Fibroblast of lung (primary cell): Measurements from ENCODE around the gene BCO2. TPM values are rescaled to one million over a fixed set of nuclear protein-coding genes. Genes with fewer than 3 reads are reported as not detected.

Experiments used
- DNase-seq, 2 donors: peaks; one replicate each; pipeline versions ENCODE4 v3.0.0 to v3.0.0-alpha.2; 2010; ENCODE audit warnings: low read depth in 2 of 2
- H2AFZ ChIP-seq: 2 replicates; pipeline ENCODE4 v1.5.1; 2012; ENCODE audit warnings: low read length, control low read depth, inconsistent platforms
- H3K27ac ChIP-seq: 2 replicates; pipeline ENCODE4 v1.5.1; 2011; ENCODE audit warnings: low read length, control low read depth; ENCODE audit not compliant: insufficient read depth
- H3K27me3 ChIP-seq: 2 replicates; pipeline ENCODE4 v1.5.1; 2011; ENCODE audit warnings: mild to moderate bottlenecking, low read length; ENCODE audit not compliant: control insufficient read depth, insufficient read depth
- H3K36me3 ChIP-seq: 2 replicates; pipeline ENCODE4 v1.5.1; 2011; ENCODE audit warnings: low read length; ENCODE audit not compliant: control insufficient read depth, insufficient read depth
- H3K4me1 ChIP-seq: 2 replicates; pipeline ENCODE4 v1.5.1; 2011; ENCODE audit warnings: low read length; ENCODE audit not compliant: control insufficient read depth, insufficient read depth; ENCODE audit errors: extremely low read depth
- H3K4me2 ChIP-seq: 2 replicates; pipeline ENCODE4 v1.5.1; 2011; ENCODE audit warnings: low read length, control low read depth; ENCODE audit not compliant: insufficient read depth; ENCODE audit errors: extremely low read depth
- H3K4me3 ChIP-seq, 4 experiments: fragments of 200-600 bp in 1 of 4; sonication (generic) in 1 of 4; replicated peaks in 1 of 4; 2 replicates each; pipeline ENCODE4 v1.5.1; 2011 to 2016; ENCODE audit warnings: low read length in 4 of 4, low read depth in 3 of 4, mild to moderate bottlenecking in 3 of 4, control low read depth in 2 of 4, inconsistent platforms in 1 of 4, mixed read lengths in 1 of 4; ENCODE audit not compliant: insufficient read depth in 1 of 4; ENCODE audit errors: control extremely low read depth in 1 of 4
- H3K79me2 ChIP-seq: 2 replicates; pipeline ENCODE4 v1.5.1; 2012; ENCODE audit warnings: mild to moderate bottlenecking, low read length, inconsistent platforms; ENCODE audit not compliant: control insufficient read depth, insufficient read depth
- H3K9ac ChIP-seq: 2 replicates; pipeline ENCODE4 v1.5.1; 2011; ENCODE audit warnings: mild to moderate bottlenecking, low read length, control low read depth; ENCODE audit not compliant: insufficient read depth
- H3K9me3 ChIP-seq: 2 replicates; pipeline ENCODE4 v1.5.1; 2012; ENCODE audit warnings: low read depth, low read length; ENCODE audit not compliant: control insufficient read depth, insufficient read depth
- H4K20me1 ChIP-seq: 2 replicates; pipeline ENCODE4 v1.5.1; 2011; ENCODE audit warnings: low read length; ENCODE audit not compliant: control insufficient read depth, insufficient read depth; ENCODE audit errors: extremely low read depth
- EZH2 ChIP-seq: IDR thresholded peaks from 2 replicates; pipeline ENCODE4 v1.5.1; 2012; ENCODE audit warnings: low read length, control low read depth, mild to moderate bottlenecking; ENCODE audit errors: missing control alignments
- polyA plus RNA-seq, 2 donors: library from polyadenylated mRNA; depleted of rRNA in 1 of 2; stranded (reverse) in 1 of 2; unstranded in 1 of 2; fragments of >200 nt; gene quantifications; 2 replicates each; pipeline ENCODE4 v1.2.1, GENCODE V29; 2011 to 2012; ENCODE audit warnings: missing spikeins in 1 of 2
- total RNA-seq: library from RNA; depleted of rRNA; stranded (reverse); fragments of >200 nt; gene quantifications from 2 replicates; pipeline ENCODE4 v1.2.1, GENCODE V29; 2014
- TF ChIP-seq, protein P1 (sequence below), 2 donors: IDR thresholded peaks in 1 of 2; conservative IDR thresholded peaks in 1 of 2; 1 replicate in 1 of 2; 2 replicates in 1 of 2; pipeline ENCODE4 v1.5.1; 2011 to 2012; ENCODE audit warnings: low read length in 2 of 2, control low read depth in 1 of 2, inconsistent platforms in 1 of 2, low read depth in 1 of 2, mild to moderate bottlenecking in 1 of 2

The BCO2 gene
- total and polyA plus RNA-seq, 2 donors (not counting 1 experiment from before 2014, with no cell fraction given), result 0.42 to 2.1 TPM

DNA sequence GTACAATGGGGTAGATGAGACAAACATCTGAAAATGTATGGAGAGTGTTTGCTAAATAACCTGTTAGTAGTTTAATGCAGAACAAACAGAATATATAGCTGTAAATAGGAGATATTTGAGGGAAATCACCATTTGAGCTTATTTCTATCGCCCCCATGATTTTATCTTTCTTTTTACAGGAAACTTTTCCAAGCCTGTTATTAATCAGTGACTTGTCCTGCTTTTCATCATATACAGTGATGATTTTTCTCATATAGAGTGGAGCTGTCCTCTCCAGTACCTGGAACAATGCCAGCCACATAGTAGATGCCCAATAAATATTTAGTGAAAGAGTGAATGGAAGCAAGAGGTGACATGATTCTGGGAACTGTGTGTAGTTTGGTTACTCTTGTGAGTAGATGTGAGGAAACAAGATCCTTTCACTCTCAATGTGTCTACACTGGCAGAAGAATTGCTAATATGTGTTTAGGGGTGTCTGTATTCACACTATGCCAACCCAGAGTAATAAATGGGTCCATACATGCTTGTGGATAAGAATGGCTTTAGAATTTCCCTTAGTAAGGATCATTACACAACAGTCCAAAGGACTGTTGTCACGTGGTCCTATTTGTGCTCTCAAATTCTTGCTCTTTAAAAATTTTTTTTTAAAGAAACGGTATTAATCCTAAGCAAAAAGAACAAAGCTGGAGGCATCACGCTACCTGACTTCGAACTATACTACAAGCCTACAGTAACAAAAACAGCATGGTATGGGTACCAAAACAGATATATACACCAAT, 48.6 kb downstream of the BCO2 start:
- Histone ChIP-seq H4K20me1 (no peaks in the 10 kb centered on the region), H3K9ac (no peak overlapping the region), H2AFZ (no peak overlapping the region), H3K4me2 (no peak overlapping the region), H3K9me3 (no peaks in the 10 kb centered on the region), H3K36me3 (no peaks in the 10 kb centered on the region), H3K4me1 (peaks cover 7% of the 10 kb centered on the region), H3K27ac (no peak overlapping the region), H3K79me2 (peaks cover 25% of the 10 kb centered on the region), H3K4me3 (no peak overlapping the region), H3K27me3 (no peaks in the 10 kb centered on the region)
- no peak for DNase-seq
- TF ChIP-seq, protein P1, sequence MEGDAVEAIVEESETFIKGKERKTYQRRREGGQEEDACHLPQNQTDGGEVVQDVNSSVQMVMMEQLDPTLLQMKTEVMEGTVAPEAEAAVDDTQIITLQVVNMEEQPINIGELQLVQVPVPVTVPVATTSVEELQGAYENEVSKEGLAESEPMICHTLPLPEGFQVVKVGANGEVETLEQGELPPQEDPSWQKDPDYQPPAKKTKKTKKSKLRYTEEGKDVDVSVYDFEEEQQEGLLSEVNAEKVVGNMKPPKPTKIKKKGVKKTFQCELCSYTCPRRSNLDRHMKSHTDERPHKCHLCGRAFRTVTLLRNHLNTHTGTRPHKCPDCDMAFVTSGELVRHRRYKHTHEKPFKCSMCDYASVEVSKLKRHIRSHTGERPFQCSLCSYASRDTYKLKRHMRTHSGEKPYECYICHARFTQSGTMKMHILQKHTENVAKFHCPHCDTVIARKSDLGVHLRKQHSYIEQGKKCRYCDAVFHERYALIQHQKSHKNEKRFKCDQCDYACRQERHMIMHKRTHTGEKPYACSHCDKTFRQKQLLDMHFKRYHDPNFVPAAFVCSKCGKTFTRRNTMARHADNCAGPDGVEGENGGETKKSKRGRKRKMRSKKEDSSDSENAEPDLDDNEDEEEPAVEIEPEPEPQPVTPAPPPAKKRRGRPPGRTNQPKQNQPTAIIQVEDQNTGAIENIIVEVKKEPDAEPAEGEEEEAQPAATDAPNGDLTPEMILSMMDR (conservative IDR thresholded peaks at IDR 0.05 in 1 of 2, IDR thresholded peaks at IDR 0.05 in 1 of 2; ENCODE audit: low read depth in 1 of 2, low read length in 2 of 2), result no peak
- no peak for TF ChIP-seq EZH2

DNA sequence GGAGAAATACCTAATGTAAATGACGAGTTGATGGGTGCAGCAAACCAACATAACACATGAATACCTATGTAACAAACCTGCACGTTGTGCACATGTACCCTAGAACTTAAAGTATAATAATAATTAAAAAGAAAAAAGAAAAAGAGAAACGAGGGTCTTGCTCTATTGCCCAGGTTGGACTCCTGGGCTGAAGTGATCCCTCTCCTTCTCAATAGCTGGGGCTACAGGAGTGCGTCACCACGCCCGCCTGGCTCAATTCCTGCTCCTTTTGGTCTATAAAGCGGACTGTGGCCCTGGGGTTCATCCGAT, 50.4 kb downstream of the BCO2 start:
- Histone ChIP-seq H3K9me3 (no peaks in the 10 kb centered on the region), H3K9ac (peak overlapping the region; percentile 97), H2AFZ (peak overlapping the region; percentile 98), H3K4me2 (peak overlapping the region; percentile 81), H3K27ac (peak overlapping the region; percentile 99), H3K4me3 (peak overlapping the region; percentile 74 to 92 (median 86)), H3K27me3 (no peaks in the 10 kb centered on the region), H3K79me2 (peaks cover 25% of the 10 kb centered on the region), H4K20me1 (no peaks in the 10 kb centered on the region), H3K36me3 (no peaks in the 10 kb centered on the region), H3K4me1 (peaks cover 7% of the 10 kb centered on the region)
- peak in 1 of 2 donors; percentile 74 for DNase-seq
- TF ChIP-seq EZH2, result no peak
- TF ChIP-seq, protein P1 (conservative IDR thresholded peaks at IDR 0.05 in 1 of 2, IDR thresholded peaks at IDR 0.05 in 1 of 2; ENCODE audit: low read depth in 1 of 2, low read length in 2 of 2), result no peak

DNA sequence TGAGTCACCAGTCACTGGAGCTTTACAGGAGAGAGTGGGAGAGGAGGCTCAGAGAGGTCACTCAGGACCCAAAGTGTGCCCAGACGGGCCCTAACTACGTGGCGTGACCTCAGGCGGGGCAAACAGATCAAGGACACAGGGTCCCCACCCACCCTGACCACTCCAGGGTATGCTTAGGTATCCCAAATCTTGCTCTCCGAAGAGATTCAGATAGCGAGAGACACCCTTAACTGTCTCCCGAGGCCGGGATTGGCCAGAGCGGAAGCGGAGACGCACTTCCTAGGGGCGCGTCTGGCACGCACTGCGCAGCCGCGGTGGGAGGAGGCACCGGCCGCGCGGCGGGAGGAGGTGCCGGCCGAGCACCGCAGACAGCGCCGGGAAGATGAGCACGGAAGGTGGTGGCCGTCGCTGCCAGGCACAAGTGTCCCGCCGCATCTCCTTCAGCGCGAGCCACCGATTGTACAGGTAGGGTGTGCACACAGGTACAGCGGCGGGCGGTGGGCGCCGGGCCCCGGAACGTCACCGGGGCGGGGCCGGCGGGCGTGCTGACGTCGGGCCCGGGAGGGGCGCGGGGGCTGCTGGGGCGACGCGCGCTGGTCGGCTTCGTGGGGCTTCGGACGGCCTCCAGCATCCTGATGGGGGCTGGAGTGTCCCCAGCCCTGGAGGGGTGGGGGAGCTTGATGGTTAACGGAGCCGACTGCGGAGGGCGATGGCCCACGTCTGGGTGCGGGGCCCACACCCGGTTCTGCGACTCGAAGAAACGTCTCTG, 50.9 kb downstream of the BCO2 start, which contains the start of gene PTS:
TSS of gene PTS (plus strand) at position 367 of the 769 bp plus-strand sequence. CDS start at position 383, 16 bp downstream.
- peak; percentile 84 to 85 for DNase-seq

More for the DNA sequence above, 50.9 kb downstream of the BCO2 start, which contains the start of gene PTS:
- H3K4me2 ChIP-seq, result peak within 1 kb of the TSS; percentile 98
- H3K4me3 ChIP-seq, result peak within 1 kb of the TSS; percentile 74 to 97 (median 90)
- H2AFZ ChIP-seq, result peak within 1 kb of the TSS; percentile 98
- peak within 1 kb of the TSS; percentile 97 for H3K9ac ChIP-seq
- H3K27me3 ChIP-seq, result no peaks in the 10 kb centered on the region
- H3K27ac ChIP-seq, result peak within 1 kb of the TSS; percentile 99
- no peaks in the 10 kb centered on the region for H3K9me3 ChIP-seq
- H3K36me3 ChIP-seq, result peaks cover 2% of the 10 kb centered on the region
- H4K20me1 ChIP-seq, result no peaks in the 10 kb centered on the region
- peaks cover 25% of the 10 kb centered on the region for H3K79me2 ChIP-seq
- peaks cover 7% of the 10 kb centered on the region for H3K4me1 ChIP-seq
- TF ChIP-seq, protein P1 (conservative IDR thresholded peaks at IDR 0.05 in 1 of 2, IDR thresholded peaks at IDR 0.05 in 1 of 2; ENCODE audit: low read depth in 1 of 2, low read length in 2 of 2), result no peak
- TF ChIP-seq EZH2, result no peak
